CD4-positive, alpha-beta T cell (primary cell): ENCODE measurements around the gene C11orf91. TPM values are rescaled to one million over a fixed set of nuclear protein-coding genes. Genes with fewer than 3 reads are reported as not detected.
"Not testable (repeated sequence)": the region's sequence is repeated elsewhere in the genome, so short reads cannot be mapped to it uniquely, and the experiment has no call there.

Source experiments
- ATAC-seq: fragments of 200-7000 bp; cut with Tn5 transposase; one replicate; pipeline ENCODE4 v1.10.0; 2022; ENCODE audit warnings: mild to moderate bottlenecking; ENCODE audit not compliant: poor library complexity
- CTCF ChIA-PET: fragments of 350-600 bp; sonication (Branson Sonifier 250); formaldehyde crosslinking; loops from one replicate; lab custom pipeline; 2021; ENCODE audit warnings: antibody characterized with exemption, inconsistent platforms; lab: Charles Lee
- POLR2A ChIA-PET: fragments of 350-600 bp; sonication (Branson Sonifier 250); formaldehyde crosslinking; loops from one replicate; lab custom pipeline; 2021; ENCODE audit warnings: antibody characterized with exemption, inconsistent platforms; lab: Charles Lee
- DNase-seq, 14 experiments: peaks; one replicate each; pipeline ENCODE4 v3.0.0-alpha.2; 2013 to 2020; ENCODE audit warnings: mixed read lengths in 2 of 14
- H3K27ac ChIP-seq, 2 donors: one replicate each; pipeline versions ENCODE4 v1.5.1 to v1.7.0; 2013; ENCODE audit warnings: low read length in 2 of 2, low read depth in 1 of 2, mild to moderate bottlenecking in 1 of 2
- H3K27me3 ChIP-seq, 2 experiments: 1 replicate in 1 of 2; 2 replicates in 1 of 2; pipeline versions ENCODE4 v1.6.1 to v1.7.0; 2013; ENCODE audit warnings: low read length in 2 of 2, control low read depth in 1 of 2, mild to moderate bottlenecking in 1 of 2, moderate library complexity in 1 of 2; ENCODE audit not compliant: insufficient read depth in 2 of 2, control insufficient read depth in 1 of 2
- H3K36me3 ChIP-seq: one replicate; pipeline ENCODE4 v1.6.1; 2013; ENCODE audit warnings: low read length, control low read depth; ENCODE audit not compliant: insufficient read depth
- H3K4me1 ChIP-seq: one replicate; pipeline ENCODE4 v1.6.1; 2013; ENCODE audit warnings: low read length, control low read depth; ENCODE audit not compliant: insufficient read depth
- H3K4me3 ChIP-seq: one replicate; pipeline ENCODE4 v1.5.1; 2013; ENCODE audit warnings: mild to moderate bottlenecking, low read length, moderate library complexity
- H3K9me3 ChIP-seq, 2 experiments: 1 replicate in 1 of 2; 2 replicates in 1 of 2; pipeline versions ENCODE4 v1.6.1 to v1.7.0; 2013; ENCODE audit warnings: low read length in 2 of 2, mild to moderate bottlenecking in 2 of 2, control low read depth in 1 of 2, moderate library complexity in 1 of 2; ENCODE audit not compliant: control insufficient read depth in 1 of 2, insufficient read depth in 1 of 2
- H3K27ac Mint-ChIP-seq: one replicate; pipeline ENCODE4 v1.8.0; 2020; ENCODE audit warnings: mixed read lengths
- H3K27me3 Mint-ChIP-seq: one replicate; pipeline ENCODE4 v1.8.0; 2021; ENCODE audit warnings: mixed read lengths
- H3K36me3 Mint-ChIP-seq: one replicate; pipeline ENCODE4 v1.8.0; 2021; ENCODE audit warnings: low read depth, mixed read lengths
- H3K4me1 Mint-ChIP-seq: one replicate; pipeline ENCODE4 v1.8.0; 2021; ENCODE audit warnings: low read depth, mixed read lengths
- H3K4me3 Mint-ChIP-seq: one replicate; pipeline ENCODE4 v1.8.0; 2020; ENCODE audit warnings: mild to moderate bottlenecking, mixed read lengths
- H3K9me3 Mint-ChIP-seq: one replicate; pipeline ENCODE4 v1.8.0; 2020; ENCODE audit warnings: mixed read lengths
- intact Hi-C, 2 experiments: fragments of 100-400 bp; cut with DNase I in 1 of 2; cut with micrococcal nuclease in 1 of 2; formaldehyde crosslinking; loops; one replicate each; pipeline versions ENCODE4 v1.15.1 to v1.9.0; 2023 to 2025; cut with DNase I, micrococcal nuclease
- total RNA-seq, 174 experiments: library from RNA in 2 of 174; stranded (reverse) in 2 of 174; gene quantifications; one replicate each; pipeline ENCODE4 v1.2.3 and lab custom pipeline; 2021 to 2026
- TF ChIP-seq, protein P1 (sequence below): fragments of 200-600 bp; IDR thresholded peaks from one replicate; pipeline ENCODE4 v1.8.0; 2022; ENCODE audit warnings: antibody characterized with exemption, mild to moderate bottlenecking

C11orf91 gene
- total RNA-seq, 2 experiments from 2014 or later = 0.45 TPM; not detected in 1

DNA sequence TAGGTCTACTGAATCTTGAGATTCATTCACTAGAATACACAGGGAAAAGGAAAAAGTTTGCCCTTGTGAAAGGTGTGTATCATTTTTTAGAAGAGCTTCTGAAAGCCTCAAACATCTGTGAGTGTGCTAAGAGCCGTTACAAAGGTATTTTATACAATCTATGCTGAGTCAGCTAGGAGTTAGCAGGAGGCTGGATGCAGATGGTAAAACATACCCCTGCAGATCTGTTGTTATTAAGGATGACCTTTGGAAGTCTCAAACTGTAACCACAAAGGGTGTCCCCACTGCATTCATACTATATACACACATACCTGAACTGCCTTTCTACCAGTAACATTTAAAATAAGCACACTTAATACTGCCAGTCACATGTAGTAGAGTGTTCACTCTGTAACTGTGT, 8.4 kb upstream of the C11orf91 start:
- Histone ChIP-seq H3K27me3 (no peaks in the 10 kb centered on the region), H3K4me1 (peaks cover 3% of the 10 kb centered on the region), H3K36me3 (peaks cover 25% of the 10 kb centered on the region), H3K4me3 (no peak overlapping the region), H3K27ac (no peak overlapping the region), H3K9me3 (no peaks in the 10 kb centered on the region)
- ATAC-seq = no peak
- TF ChIP-seq, protein P1, sequence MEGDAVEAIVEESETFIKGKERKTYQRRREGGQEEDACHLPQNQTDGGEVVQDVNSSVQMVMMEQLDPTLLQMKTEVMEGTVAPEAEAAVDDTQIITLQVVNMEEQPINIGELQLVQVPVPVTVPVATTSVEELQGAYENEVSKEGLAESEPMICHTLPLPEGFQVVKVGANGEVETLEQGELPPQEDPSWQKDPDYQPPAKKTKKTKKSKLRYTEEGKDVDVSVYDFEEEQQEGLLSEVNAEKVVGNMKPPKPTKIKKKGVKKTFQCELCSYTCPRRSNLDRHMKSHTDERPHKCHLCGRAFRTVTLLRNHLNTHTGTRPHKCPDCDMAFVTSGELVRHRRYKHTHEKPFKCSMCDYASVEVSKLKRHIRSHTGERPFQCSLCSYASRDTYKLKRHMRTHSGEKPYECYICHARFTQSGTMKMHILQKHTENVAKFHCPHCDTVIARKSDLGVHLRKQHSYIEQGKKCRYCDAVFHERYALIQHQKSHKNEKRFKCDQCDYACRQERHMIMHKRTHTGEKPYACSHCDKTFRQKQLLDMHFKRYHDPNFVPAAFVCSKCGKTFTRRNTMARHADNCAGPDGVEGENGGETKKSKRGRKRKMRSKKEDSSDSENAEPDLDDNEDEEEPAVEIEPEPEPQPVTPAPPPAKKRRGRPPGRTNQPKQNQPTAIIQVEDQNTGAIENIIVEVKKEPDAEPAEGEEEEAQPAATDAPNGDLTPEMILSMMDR = no peak
- Mint-ChIP-seq H3K4me1 (no peaks in the 10 kb centered on the region), H3K27ac (no peak overlapping the region), H3K9me3 (no peaks in the 10 kb centered on the region), H3K27me3 (no peaks in the 10 kb centered on the region), H3K4me3 (no peak overlapping the region), H3K36me3 (peaks cover 45% of the 10 kb centered on the region)
- ChIA-PET CTCF (no interaction called here), POLR2A (interaction anchor here (1.6 kb wide), 1 partner anchor 9 kb away, joined by 4 read pairs; no protein-coding TSS in a partner anchor)
- no peak for DNase-seq
- intact Hi-C loops = loop anchor here in 1 of 2 experiments (10.0 kb wide), 3 partner anchors 726 to 1956 kb away; partner anchors contain the start of genes CAT, QSER1 and TRIM44

DNA sequence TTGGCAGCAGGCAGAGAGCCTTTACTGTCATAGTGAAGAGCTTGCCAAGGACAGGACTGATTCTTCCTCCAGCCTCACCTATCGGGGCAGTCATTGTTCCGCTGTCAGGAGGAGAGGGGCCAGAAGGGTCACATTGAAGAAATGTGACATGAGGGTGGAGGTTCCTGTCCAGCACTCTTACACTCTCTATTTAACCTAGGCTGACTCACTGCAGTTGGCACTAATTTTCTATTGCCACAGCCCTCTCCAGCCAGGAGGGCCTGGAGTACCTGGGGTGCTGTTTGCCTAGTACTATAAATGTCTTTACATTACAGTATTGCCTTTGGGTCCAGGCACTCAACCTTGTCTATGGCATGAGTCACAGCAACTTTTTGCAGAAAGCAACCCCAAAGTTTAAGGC, 7.2 kb upstream of the C11orf91 start:
- H3K4me1 ChIP-seq, ATAC-seq, POLR2A ChIA-PET, H3K27ac ChIP-seq, H3K4me3 Mint-ChIP-seq, H3K9me3 Mint-ChIP-seq, H3K27me3 Mint-ChIP-seq, DNase-seq, H3K4me3 ChIP-seq, H3K9me3 ChIP-seq, H3K27ac Mint-ChIP-seq, H3K4me1 Mint-ChIP-seq, H3K27me3 ChIP-seq: not testable (repeated sequence)
- CTCF ChIA-PET = interaction anchor here (1.2 kb wide), 1 partner anchor 35 kb away, joined by 4 read pairs; no protein-coding TSS in a partner anchor
- intact Hi-C loops = loop anchor here in 1 of 2 experiments (10.0 kb wide), 3 partner anchors 727 to 1957 kb away; partner anchors contain the start of genes CAT, QSER1 and TRIM44
- peaks cover 15% of the 10 kb centered on the region for H3K36me3 ChIP-seq
- H3K36me3 Mint-ChIP-seq = peaks cover 34% of the 10 kb centered on the region

DNA sequence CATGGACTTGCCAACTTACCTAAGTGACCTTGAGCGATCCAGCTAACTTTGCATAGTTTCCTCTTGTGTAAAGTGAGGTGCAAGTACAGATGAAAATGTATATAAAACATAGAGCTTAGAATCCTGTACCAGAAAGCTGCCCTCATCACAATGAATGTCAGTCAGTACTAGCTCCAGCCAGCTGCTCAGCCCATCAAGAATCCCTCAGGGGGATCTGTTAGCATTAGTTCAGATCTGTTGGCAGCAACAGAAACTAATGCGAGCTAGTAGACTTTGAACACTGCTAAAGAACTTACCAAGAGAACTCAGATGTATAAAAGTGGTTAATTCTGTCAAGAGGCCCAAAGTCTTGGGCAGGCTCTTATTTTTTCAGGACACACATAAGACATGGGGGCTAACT, 6.3 kb upstream of the C11orf91 start:
- Histone ChIP-seq H3K4me3 (no peak overlapping the region), H3K9me3 (no peaks in the 10 kb centered on the region), H3K27me3 (no peaks in the 10 kb centered on the region), H3K4me1 (peaks cover 3% of the 10 kb centered on the region), H3K36me3 (peaks cover 15% of the 10 kb centered on the region), H3K27ac (no peak overlapping the region)
- peaks cover 27% of the 10 kb centered on the region for H3K36me3 Mint-ChIP-seq
- DNase-seq (no peak), ATAC-seq (no peak)
- ChIA-PET CTCF (interaction anchor here (1.2 kb wide), 1 partner anchor 36 kb away, joined by 4 read pairs; no protein-coding TSS in a partner anchor), POLR2A (no interaction called here)
- intact Hi-C loops = loop anchor here in 1 of 2 experiments (10.0 kb wide), 3 partner anchors 728 to 1958 kb away; partner anchors contain the start of genes CAT, QSER1 and TRIM44
- no peaks in the 10 kb centered on the region for H3K9me3 Mint-ChIP-seq
- H3K4me1 Mint-ChIP-seq = peaks cover 5% of the 10 kb centered on the region
- no peaks in the 10 kb centered on the region for H3K27me3 Mint-ChIP-seq
- no peak overlapping the region for H3K27ac Mint-ChIP-seq
- no peak overlapping the region for H3K4me3 Mint-ChIP-seq
- TF ChIP-seq, protein P1 = no peak
